ENCODE data around the gene RAB10. TPM values are rescaled to one million over a fixed set of nuclear protein-coding genes. Genes with fewer than 3 reads are reported as not detected.

The RAB10 gene
- total and polyA plus RNA-seq, 2 of the 4 experiments (the other 2 are of a cell fraction): 30.1 to 77.1 TPM

DNA sequence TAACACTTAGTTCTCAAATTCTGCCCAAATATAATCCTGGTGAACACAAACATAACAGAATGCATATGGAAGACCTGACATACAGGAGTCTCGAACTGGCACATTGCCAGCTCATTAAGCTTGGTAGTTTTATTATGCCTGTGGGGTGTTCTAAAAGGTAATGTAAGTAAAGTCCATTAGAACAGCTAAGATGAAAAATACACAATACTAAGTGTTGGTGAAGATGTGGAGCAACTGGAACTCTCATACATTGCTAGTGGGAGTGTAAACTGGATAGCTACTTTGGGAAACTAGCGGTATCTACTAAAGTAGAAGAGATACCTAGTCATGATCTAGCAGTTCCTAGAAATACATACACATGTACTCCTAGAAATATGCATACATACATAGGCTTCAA is 24.3 kb upstream of the RAB10 start:
- no peak overlapping the region for H2BK15ac ChIP-seq (ENCODE audit: low read depth, low read length)
- no peak overlapping the region for H2BK5ac ChIP-seq (ENCODE audit: low read depth, low read length, poor library complexity, severe bottlenecking)
- H4K20me1 ChIP-seq (ENCODE audit: insufficient read depth, low read length): peaks cover 5% of the 10 kb centered on the region
- no peak overlapping the region for H3K4me2 ChIP-seq (ENCODE audit: low read depth, low read length)
- dilution Hi-C loops (cut with HindIII; ENCODE audit: low sequenced_read_pairs, unreplicated experiment) (no loop called here), in situ Hi-C loops (cut with MboI; ENCODE audit: low sequenced_read_pairs) (no loop called here), intact Hi-C loops (cut with micrococcal nuclease) (no loop called here)
- H4K91ac ChIP-seq (ENCODE audit: insufficient read depth, low read depth, low read length): no peak overlapping the region
- H3K4me3 ChIP-seq (ENCODE audit: insufficient read depth, low read depth, low read length): no peak overlapping the region
- peaks cover 14% of the 10 kb centered on the region for H3K9me1 ChIP-seq (ENCODE audit: insufficient read depth, low read length)
- H2AK9ac ChIP-seq (replicated peaks; ENCODE audit: low read depth, low read length, poor library complexity): no peak overlapping the region
- ATAC-seq (ENCODE audit: low read depth) (no peak), DNase-seq (no peak)
- ChIA-PET CTCF (interaction anchor here (0.8 kb wide), 1 partner anchor 16 kb away, joined by 3 read pairs; no protein-coding TSS in a partner anchor), POLR2A (ENCODE audit: unreplicated experiment) (no interaction called here)
- H3K56ac ChIP-seq (ENCODE audit: extremely low read depth, insufficient read depth, low read length): no peak overlapping the region
- no peaks in the 10 kb centered on the region; a peak in 1 of 4 replicates for H3K79me1 ChIP-seq (ENCODE audit: low read depth in 1 of 2, low read length in 2 of 2)
- no TSS peak for BruUV-seq (replicated peaks)
- H3K36me3 ChIP-seq (ENCODE audit: control insufficient read depth, insufficient read depth, low read length): no peaks in the 10 kb centered on the region
- H3K18ac ChIP-seq (ENCODE audit: low read depth, low read length): no peak overlapping the region
- H4K5ac ChIP-seq (ENCODE audit: low read depth, low read length): no peak overlapping the region
- no peak overlapping the region for H3K23ac ChIP-seq (ENCODE audit: low read depth, low read length)
- no peaks in the 10 kb centered on the region for H3K27me3 ChIP-seq (ENCODE audit: control insufficient read depth, insufficient read depth, low read length)
- TF ChIP-seq ELK1 (IDR thresholded peaks at IDR 0.05; ENCODE audit: borderline replicate concordance, low read depth, low read length): no peak
- H2AK5ac ChIP-seq (ENCODE audit: low read depth, low read length): no peak overlapping the region
- H2AFZ ChIP-seq (replicated peaks; ENCODE audit: low read length, poor library complexity): no peak overlapping the region
- no peak overlapping the region for H4K8ac ChIP-seq (ENCODE audit: low read depth in 2 of 2, low read length in 2 of 2)
- no peak overlapping the region for H2BK120ac ChIP-seq (ENCODE audit: low read depth, low read length)
- H3K9ac ChIP-seq (ENCODE audit: low read depth, low read length): no peak overlapping the region
- no peaks in the 10 kb centered on the region for H3K9me3 ChIP-seq (ENCODE audit: control insufficient read depth, insufficient read depth, low read length)
- peak overlapping the region; percentile 7; the same call in 1 of the 2 replicates for H3K4ac ChIP-seq (ENCODE audit: low read depth, low read length)
- no CpG with 5 or more reads among the region's 2 CpGs for WGBS, 2 experiments (ENCODE audit: extremely low coverage in 2 of 2, insufficient read length in 1 of 2)
- H3K14ac ChIP-seq (replicated peaks; ENCODE audit: low read depth, low read length): no peak overlapping the region
- H3K27ac ChIP-seq (ENCODE audit: insufficient read depth, low read length): no peak overlapping the region
- no peak overlapping the region for H2BK20ac ChIP-seq (ENCODE audit: low read depth, low read length)
- peaks cover 16% of the 10 kb centered on the region for H3K4me1 ChIP-seq (ENCODE audit: control insufficient read depth, insufficient read depth, low read length)
